Heart left ventricle (tissue), 13 donors: Measurements from ENCODE around the gene FGD4.
A peak's percentile ranks its signal among the peaks of the same experiment; 100 is the strongest.

Experiments
- POLR2A ChIP-seq, 2 donors: fragments of 450-650 bp; IDR thresholded peaks; one replicate each; pipeline ENCODE4 v1.6.1; 2017; ENCODE audit warnings: antibody characterized with exemption in 2 of 2, mild to moderate bottlenecking in 2 of 2, moderate library complexity in 2 of 2
- TF ChIP-seq, protein P1 (sequence below), 12 donors: fragments of 200-600 bp; sonication (generic) in 4 of 12; IDR thresholded peaks; one replicate each; pipeline versions ENCODE4 v1.5.0 to v1.8.0; 2018 to 2022; ENCODE audit warnings: antibody characterized with exemption in 12 of 12, mild to moderate bottlenecking in 5 of 12
- donor health status: ischemic (EF 13 %, LVEDD 7.1; RV severe dilation, severe dysfunction).
- donor health status: DM: no; HTN: yes; CAD: no.
- donor health status: DM: no; HTN: no; CAD: no.
- donor health status: ischemic (EF 25% LVEDD 6.9; RV normal size, moderate dysfunction).
- donor health status: ischemic (EF 25% LVEDD 5.7; RV mildly dilated, moderate dysfunction).
- donor health status: ischemic (EF 35%, LVEDD 5.7; RV mildly dilated, moderate dysfunction).
- donor health status: nonischemic (EF 11% LVEDD 7.7; RV severe dilation, severe dysfunction).
- donor health status: DM: yes; HTN: yes; CAD: no.
- donor health status: PGD.
- donor health status: ischemic (EF 29% LVEDD 5.4; RV normal size, mild dysfunction).
- donor health status: nonischemic (EF 23%, LVEDD 6.1; RV moderate dilation, normal function).

DNA sequence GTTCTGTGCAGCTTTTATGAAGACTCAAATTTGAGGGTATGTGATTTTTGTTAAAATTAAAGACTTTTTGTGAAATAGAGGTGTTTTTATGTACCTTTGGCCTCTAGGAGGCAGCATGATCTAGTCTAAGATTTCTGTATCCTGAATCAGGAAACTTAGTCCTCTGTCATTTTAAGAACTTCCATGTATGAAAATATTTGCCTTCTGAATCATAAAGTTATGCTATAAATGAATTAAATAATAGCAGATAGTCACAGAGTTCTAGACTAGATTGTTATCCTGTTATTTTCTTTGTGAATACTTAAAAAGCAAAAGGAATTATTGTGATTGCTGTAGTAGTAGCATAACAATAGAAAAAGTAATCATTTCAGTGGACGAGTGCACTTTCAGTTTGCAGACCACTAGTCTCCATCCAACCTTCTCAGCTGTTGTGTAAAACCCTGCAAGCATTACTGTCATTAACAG is 56.3 kb downstream of the FGD4 start:
- TF ChIP-seq, protein P1, sequence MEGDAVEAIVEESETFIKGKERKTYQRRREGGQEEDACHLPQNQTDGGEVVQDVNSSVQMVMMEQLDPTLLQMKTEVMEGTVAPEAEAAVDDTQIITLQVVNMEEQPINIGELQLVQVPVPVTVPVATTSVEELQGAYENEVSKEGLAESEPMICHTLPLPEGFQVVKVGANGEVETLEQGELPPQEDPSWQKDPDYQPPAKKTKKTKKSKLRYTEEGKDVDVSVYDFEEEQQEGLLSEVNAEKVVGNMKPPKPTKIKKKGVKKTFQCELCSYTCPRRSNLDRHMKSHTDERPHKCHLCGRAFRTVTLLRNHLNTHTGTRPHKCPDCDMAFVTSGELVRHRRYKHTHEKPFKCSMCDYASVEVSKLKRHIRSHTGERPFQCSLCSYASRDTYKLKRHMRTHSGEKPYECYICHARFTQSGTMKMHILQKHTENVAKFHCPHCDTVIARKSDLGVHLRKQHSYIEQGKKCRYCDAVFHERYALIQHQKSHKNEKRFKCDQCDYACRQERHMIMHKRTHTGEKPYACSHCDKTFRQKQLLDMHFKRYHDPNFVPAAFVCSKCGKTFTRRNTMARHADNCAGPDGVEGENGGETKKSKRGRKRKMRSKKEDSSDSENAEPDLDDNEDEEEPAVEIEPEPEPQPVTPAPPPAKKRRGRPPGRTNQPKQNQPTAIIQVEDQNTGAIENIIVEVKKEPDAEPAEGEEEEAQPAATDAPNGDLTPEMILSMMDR (IDR thresholded peaks at IDR 0.05) = peak; percentile 49 to 85 (median 70)
- no peak for TF ChIP-seq POLR2A (IDR thresholded peaks at IDR 0.05)
